ENCODE data around the gene PDGFB.

Gene PDGFB

GRCh38 chr22:39244496-39245129, at the start of gene PDGFB:
PDGFB (minus strand) TSS chr22:39244982; CDS start chr22:39243963, 1,019 bp downstream.
- DNase-seq = no peak

DNA sequence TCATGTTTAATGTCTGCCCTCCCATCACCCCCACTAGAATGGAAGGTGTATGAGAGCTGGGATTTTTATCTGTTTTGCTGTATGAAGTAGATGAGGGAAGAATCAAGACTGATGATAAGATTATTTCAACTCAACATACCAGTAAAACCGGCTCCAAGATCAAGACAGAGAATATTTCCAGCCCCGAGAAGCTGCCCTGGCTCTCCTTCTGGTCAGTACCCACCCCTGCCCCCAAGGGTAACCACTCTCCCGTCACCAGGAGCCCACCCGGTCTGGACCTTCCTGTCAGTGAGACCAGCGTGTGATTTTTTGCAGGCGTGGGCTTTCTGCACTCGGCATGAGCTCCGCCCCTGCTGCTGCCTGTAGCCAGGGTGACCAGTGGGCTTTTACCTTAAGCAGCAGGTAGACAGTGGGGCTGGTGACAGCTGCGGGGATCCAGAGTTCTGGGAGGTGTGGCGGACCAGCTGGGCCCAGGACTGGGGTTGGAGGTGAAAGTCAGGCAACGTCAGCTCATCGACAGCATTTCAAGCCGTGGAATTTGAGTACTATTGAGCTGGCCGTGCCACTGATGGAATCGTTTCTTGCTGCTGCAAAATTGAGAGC, 49.1 kb upstream of the PDGFB start:
- DNase-seq = no peak

GRCh38 chr22:39292561-39293074, 47.8 kb upstream of the PDGFB start:
- no peak for DNase-seq

DNA sequence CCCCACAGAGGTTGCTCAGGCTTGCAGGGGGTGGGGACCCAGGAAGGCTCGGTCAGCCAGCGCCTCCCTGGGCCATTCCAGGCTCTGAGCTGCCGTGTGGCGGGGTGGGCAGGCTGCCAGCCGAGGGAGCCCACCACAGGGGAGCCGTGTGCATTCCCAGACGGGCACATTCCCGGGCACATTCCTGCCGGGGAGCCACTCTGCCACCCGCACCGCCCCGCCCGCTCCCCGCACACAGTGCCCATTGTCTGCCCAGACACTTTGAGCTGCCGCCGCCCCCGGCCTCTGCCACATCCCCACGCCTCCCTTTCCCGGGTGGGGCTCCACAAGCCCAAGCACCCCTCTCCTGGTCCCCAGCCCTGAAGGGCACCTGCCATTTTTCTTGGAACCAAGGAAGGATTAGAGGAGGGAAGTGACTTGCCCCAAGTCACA, 47.3 kb upstream of the PDGFB start:
- DNase-seq = no peak

DNA sequence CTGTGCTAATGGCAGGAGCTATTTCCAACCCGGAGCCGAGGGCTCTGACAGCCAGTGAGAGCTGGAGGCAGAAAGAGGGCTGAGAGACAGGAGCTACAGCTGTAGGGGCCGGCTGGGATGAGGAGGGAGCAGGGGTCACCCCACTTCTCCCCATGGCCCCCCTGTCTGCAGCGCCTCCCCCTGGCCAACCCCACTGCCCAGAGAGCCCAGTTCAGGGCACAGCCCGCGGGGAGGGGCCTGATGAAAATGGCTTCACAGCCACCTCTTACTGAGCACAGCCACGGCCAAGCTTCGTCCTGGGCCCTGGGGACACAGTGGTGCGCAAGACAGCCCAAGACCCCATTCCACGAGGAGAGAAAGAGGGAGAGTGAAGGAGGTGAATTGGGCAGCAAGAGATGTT, 46.7 kb upstream of the PDGFB start:
- no peak for DNase-seq

- DNase-seq = no peak
Measured at GRCh38 chr22:39290724-39291161, 46.0 kb upstream of the PDGFB start.

DNA sequence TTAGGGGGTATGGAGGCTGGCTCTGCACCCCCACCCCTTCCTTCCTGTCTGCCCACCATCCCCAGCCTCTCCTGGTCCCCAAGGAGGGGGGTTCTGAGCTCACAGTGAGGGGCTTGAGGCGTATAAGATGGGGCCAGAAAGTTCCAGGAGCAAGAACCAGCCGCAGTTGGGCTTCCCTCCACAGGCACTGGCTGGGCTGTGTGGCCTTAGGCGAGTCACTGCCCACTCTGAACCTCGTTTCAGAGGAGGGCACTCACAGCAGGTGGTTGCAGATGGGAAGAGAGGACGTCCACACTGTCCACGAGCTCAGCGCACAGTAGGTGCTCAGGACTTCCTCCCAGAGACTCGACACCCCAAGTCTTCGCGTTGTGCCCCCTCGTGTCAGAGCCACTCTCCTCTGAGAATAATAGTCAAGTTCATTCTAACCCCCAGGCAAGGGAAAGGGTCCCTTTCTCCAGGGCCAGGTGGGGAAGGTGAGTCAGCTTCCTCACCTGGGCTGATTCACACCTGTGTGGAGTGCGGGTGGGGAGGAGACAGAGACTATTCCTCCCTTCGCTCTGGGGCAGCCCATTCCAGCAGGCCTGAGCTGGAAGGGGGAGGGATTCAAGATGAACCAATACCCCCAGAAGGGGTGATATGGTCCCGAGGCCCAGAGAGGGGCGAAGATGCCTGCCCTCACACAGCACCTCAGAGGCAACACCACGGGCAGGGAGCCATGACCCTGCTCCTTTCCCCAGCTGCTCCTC, 45.4 kb upstream of the PDGFB start:
- no peak for DNase-seq

- DNase-seq = no peak
Measured at GRCh38 chr22:39289533-39289932, 44.8 kb upstream of the PDGFB start.

DNA sequence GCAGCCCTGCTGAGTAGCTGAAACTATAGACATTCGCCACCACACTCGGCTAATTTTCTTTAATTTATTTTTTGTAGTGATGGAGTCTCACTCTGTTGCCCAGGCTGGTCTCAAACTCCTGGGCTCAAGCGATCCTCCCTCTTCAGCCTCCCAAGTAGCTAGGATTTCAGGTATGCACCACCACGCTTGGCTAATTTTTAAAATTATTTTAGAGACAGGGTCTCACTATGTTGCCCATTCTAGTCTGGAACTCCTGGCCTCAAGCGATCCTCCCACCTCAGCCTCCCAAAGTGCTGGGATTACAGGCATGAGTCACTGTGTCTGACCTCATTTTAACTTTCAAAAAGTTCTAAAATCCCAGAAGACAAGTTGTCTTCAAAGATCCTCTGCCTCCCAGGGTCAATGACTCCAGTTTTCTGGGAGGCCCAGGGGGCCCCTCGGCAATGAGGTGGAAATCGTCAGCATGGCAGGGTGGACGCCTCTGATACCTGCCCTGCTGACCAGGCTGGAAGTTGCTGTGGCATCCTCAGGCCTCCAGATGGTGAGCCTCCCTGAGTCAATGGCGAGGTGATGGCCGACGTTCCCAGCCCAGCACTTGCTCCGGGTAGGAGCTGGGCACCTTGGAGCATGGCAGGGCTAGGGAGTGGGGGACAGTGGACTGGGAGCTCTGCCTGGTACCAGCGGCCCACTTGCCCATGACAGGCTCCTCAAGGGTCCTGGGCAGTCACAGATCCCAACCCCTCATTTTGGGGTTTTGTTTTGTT, 43.5 kb upstream of the PDGFB start:
- no peak for DNase-seq

GRCh38 chr22:39287076-39287725, 42.4 kb upstream of the PDGFB start:
- no peak for DNase-seq

- DNase-seq = no peak
Measured at GRCh38 chr22:39284983-39285382, 40.2 kb upstream of the PDGFB start.

DNA sequence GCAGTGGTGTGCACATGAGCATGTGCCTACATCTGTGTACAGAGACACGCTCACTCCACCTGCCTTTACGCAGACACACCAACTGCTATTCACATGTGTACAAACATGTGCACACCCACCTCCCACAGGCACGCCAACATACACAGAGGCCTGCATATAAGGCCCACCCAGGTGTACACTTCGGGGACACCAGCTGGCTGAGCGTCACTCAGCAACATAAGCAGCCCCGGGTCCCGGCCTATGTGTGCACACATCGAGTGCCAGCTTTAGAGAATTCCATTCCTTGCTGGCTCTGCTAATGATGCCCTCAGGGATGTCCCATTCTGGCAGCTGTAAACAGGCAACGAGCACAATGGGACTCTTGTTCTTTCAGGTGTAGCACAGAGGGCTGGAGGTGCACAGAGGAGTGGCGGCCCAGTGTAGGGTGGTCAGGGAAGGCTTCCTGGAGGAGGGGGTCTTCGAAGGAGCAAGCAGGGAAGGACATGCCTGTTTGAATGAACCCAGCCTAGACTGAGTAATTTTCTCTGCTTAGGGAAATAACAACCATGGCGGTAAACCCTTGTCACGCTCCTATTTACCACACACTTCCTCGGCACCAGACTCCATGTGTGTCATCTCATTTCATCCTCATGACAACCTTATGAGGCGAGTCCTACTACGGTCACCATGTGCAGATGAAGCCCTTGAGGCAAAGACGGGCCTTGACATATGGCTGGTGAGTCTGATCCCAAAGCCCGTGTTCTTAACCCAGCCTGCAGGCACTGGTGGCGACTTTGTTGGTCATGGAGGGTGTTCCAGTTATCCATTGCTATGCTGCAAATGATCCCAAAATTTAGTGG, 39.6 kb upstream of the PDGFB start:
- DNase-seq = no peak

DNA sequence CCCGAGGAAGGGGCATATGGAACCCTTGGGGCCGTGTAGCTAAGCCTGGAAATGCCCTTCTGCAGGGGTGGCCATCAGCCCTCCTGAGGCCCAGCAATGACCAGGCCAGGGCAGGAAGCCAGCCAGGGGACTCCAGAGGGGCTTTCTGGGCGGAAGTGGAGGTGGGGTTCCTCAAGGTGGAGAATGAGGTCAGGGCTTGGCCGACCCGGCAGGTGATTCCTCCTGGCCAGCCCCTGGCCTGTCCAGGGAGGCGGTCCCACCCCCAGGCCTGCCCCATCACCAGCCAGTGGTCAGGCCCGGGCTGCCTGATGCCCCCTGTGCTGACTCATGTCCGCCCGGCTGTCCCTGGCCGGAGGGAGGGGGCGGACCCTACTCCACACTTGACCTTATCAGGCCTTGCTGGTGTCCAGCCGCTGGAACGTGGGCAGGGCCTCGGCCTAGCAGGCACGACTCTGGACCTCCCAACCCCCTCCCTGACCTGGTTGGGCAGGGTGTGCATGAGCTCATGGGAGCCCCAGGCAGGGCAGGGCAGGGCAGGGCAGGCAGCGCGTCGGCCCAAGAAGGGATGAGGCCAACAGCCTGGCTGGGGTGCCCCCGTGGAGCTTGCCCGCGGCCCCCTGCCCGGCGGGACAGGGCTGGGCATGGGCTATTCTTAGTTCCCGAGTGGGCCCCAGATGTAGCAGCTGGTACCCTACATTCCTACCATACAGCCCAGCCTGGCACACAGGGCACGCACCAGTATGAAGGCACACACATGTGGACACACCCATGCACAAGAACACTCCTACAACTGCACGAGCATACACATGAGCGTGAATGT, 38.8 kb upstream of the PDGFB start:
- DNase-seq = no peak

DNA sequence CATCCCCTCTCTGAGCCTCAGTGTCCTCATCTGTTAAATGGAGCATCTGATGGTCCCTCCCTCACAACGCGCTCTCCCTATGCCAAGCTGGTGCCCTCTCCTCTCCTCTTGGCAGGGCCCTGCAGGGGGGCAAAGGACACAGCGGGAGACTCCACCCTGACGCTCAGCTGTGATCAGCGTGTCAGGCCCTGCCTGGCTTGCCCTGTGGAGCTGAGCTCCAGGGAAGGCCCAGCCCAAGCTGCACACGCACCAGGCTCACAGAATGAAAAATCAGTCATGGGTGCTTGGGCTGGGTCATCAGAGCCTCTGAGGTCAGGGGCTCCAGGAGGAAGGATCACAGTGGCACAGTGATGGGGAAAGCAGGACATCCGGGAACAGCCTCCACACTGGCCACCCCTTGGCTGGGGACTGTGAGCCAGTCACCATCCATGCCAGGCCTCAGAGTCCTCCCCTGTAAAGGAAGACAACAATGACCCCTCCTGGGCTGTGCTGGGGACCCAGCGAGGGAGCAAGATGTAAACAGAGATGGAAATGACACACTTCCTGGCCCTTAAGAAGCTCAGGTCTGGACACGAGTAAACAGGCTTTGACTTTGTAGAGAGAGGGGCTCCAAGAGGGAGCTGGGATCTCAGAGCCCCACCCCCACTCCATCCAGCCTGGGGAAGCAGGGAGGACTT, 38.0 kb upstream of the PDGFB start:
- DNase-seq = no peak

- no peak for DNase-seq
Measured at GRCh38 chr22:39281126-39281525, 36.3 kb upstream of the PDGFB start.

DNA sequence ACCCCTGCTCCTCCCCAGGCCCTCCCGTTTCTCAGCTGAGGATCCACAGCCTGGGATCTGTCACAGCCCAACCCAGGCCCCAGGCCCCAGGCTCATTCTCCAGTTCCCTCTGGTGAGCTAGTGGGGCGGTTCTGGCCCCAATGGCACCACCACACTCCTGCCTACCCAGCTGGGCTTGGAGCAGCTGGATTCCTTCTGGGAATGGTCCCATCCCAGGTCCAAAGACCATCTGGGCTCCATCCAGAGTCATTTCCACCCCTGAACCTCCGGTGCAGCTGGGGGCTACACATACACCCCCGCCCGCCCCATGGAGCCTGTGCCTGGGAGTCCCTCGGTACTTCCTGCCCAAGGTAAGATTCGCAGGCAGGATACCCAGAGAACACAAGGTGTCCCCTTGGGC, 35.5 kb upstream of the PDGFB start:
- DNase-seq = no peak

GRCh38 chr22:39279170-39279850, 34.5 kb upstream of the PDGFB start:
- DNase-seq = no peak

DNA sequence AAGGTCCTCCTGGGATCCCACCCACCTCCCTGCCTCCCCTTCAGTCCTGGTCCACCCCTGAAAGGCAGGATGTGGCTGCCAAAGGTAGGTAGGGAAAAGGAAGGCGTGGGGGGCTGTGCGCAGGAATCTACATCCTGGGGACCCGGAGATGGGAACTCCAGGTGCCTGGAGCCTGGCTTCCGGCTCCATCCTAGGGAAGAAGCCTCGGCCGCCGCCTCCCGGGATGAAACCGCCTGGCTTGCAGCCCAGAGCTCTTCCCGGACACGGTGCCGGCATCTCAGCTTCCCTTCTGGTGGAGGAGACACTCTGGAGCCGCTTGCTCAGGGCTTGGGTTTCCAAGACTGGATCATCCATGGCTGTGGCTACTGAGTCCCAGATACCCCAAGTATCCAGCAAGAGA, 33.3 kb upstream of the PDGFB start:
- DNase-seq = peak in 1 of 2 experiments; percentile 41

DNA sequence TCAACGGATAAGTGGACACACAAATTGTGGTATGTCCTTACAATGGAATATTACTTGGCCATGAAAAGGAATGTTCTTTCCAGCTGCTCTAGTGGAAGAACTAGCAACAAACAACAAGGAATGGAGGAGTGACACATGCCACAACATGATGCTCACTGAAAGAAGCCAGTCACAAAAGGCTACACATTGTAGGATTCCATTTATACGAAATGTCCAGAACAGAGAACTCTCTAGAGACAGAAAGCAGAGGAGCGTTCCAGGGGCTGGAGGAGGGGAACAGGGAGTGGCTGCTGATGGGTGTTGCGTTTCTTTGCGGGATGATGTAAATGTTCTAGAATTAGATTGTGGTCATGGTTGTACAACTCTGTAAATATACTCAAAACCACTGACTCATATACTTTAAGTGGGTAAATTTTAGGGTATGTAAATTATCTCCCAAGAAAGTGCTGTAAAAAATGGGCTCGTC, 32.4 kb upstream of the PDGFB start:
- no peak for DNase-seq
